ENCODE measurements around the gene SLC25A38.
"Not testable (repeated sequence)": the region's sequence is repeated elsewhere in the genome, so short reads cannot be mapped to it uniquely, and the experiment has no call there.

The SLC25A38 gene, protein sequence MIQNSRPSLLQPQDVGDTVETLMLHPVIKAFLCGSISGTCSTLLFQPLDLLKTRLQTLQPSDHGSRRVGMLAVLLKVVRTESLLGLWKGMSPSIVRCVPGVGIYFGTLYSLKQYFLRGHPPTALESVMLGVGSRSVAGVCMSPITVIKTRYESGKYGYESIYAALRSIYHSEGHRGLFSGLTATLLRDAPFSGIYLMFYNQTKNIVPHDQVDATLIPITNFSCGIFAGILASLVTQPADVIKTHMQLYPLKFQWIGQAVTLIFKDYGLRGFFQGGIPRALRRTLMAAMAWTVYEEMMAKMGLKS

DNA sequence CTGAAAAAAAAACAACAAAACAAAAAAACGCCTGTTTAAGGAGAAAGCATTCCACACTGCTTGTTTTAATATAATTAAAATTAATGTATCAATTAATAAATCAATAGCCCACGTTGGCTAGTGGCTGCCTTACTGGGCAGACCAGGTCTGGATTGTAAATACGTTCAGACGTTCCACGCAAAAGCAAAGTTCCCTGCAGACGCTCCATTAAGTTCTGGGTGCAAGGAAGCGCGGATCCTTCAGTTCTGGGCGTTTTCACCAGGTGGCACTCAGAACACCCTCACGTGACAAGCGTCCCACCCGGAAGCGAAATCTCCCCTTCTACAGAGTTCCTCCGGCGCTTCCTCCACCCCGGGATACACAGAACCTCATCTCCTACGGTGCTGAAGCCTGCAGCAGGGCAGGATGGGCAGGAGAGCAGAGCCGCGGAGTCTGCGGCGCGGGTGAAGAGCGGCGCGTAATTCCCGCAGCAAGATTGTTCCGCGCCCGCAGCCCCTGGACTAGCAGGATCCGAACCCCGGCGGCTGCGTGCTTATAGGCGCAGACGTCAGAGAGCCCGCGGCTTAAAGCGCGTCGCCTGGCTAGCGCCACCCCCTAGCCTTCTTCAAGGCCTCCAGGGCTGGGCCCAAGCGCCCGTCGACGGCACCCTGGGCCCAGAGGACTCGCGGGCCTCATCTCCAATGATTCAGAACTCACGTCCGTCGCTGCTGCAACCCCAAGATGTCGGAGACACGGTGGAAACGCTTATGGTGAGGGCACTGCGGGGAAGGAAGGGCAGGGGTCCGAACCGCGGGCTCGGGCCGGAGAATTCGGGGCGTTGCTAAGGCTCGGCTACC lies at the start of gene SLC25A38:
SLC25A38 (plus strand) TSS at position 326 of the 836 bp plus-strand sequence; CDS start at position 681, 355 bp downstream.
- no peak for DNase-seq

DNA sequence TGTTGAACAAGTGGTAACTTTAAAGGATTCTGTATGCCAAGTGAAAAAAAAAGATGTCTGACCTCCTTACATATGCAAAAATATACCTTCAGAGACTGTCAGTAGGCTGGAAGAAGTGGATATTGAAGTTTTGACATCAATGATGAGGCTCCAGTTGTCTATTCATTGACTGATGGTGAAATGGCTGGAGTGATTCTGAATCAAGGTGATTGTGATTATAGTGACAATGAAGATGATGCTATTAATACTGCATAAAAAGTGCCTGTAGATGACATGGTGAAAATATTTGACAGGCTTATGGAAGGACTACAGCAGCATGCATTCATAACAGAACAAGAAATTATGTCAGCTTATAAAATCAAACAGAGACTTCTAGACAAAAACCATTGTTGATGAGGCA lies 49.6 kb upstream of the SLC25A38 start:
- no peak for DNase-seq

DNA sequence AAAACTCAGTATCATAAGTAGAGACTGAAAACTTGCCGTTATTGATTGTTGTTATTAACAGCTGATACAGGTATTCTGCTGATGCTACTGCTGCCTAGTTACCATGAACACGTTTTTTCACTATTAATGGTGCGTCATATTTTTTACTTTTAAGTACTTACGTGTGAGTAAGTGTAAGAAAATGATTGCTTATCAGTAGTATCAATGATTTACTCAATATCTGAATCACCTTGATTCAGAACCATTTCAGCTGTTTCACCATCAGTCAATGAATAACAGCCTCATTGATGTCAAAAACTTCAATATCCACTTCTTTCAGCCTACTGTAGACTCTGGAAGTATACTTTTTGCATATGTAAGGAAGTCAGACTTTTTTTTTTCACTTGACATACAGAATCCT lies 49.0 kb upstream of the SLC25A38 start:
- DNase-seq, result no peak

DNA sequence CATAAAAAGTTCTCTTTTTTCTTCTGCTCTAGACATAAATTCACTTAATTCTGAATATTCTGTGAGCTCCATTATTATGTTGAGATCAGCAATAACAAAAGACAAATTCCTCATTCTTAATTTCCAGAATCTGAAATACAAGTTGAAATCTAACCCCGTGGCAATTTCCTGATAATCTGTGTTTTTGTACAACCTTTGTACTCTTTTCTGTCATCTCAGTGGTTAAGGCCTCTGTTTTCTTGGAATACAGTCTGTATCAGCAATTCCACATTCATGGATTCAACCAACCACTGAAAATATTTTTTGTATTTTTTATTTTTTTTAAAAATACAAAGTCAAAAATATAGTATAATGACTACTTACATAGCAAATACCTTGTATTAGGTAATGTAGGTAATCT lies 45.0 kb upstream of the SLC25A38 start:
- DNase-seq, result no peak

DNA sequence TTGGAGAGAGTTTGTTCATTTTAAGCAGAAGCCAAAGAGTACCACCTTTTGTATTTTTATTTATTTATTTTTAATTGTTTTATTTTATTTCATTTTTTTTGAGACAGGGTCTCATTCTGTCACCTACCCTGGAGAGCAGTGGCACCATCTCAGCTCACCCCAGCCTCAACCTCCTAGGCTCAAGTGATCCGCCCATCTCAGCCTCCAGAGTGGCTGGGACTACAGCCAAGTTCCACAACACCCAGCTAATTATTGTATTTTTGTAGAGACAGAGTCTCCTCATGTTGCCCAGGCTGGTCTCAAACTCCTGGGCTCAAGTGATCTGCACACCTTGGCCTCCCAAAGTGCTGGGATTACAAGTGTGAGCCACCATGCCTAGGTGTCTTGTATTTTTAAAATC lies 44.1 kb upstream of the SLC25A38 start:
- DNase-seq, result no peak

DNA sequence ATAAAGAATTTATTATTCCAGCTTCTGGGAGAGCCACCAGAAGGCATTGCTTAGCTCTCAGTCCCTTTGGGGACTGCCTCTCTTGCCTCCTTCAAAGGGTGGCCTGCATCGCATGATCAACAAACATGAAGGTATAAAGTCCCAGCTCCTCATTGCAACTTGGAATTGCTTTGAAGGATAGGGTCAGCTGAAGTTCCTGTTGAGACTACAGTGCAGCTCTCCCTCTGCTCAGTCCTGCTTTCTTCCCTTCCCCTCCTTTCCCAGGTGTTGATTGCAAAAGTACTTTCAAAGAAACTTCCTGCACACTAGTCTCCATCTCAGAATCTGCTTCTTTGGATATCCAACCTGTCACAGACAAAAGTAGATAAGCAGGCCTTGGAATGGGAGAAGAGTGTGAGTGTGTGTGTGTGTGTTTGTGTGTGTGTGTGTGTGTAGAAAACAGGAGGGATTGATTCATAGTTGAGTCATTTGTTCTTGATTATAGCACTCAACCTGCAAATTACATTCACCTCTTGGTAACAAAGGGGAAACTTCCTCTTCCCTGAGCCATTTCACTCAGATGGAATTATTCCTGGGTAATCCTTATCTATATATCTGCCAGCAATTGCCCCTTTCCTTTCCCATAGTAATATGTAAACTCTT lies 40.0 kb upstream of the SLC25A38 start:
- DNase-seq, result no peak

DNA sequence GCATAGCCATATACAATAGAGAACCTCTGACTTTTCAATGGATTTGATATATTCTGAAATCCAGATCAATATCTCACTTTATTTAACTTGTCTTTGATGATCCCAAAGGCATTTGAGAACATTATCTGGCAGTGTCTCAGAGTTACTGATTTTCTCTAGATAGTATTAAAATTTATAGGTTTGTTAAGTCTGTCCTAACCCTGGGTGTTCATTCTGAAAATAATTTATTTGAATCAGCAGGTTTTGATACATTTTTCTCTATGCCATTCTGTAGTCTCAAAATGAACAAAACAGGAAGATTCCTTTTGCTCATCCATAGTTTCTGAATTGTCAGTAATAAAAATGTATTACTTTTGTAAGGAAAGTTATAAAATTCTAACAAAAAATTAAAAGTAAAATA lies 39.4 kb upstream of the SLC25A38 start:
- no peak for DNase-seq

DNA sequence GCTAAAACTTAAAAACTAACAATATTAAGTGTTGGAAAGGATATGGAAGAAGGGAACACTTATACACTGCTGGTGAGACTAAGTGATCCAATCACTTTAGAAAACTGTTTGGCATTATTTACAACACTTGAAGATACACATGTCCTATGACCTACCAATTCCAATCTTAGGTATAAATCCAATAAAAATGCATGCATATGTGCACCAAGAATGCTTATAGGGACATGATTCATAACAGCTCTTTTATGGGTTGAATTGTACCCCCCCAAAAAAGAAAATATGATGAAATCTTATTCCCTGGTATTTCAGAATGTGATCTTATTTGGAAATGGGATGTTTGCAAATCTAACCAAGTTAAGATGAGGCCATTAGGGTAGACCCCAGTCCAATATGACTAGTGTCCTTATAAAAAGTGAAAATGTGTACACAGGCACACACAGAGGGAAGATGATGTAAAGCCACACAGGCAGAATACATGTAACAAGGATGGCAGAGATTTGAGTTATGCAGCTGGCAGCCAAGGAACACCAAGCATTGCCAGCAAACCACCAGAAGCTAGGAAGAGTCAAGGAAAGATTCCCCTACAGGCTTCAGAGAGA lies 38.3 kb upstream of the SLC25A38 start:
- DNase-seq, result no peak

DNA sequence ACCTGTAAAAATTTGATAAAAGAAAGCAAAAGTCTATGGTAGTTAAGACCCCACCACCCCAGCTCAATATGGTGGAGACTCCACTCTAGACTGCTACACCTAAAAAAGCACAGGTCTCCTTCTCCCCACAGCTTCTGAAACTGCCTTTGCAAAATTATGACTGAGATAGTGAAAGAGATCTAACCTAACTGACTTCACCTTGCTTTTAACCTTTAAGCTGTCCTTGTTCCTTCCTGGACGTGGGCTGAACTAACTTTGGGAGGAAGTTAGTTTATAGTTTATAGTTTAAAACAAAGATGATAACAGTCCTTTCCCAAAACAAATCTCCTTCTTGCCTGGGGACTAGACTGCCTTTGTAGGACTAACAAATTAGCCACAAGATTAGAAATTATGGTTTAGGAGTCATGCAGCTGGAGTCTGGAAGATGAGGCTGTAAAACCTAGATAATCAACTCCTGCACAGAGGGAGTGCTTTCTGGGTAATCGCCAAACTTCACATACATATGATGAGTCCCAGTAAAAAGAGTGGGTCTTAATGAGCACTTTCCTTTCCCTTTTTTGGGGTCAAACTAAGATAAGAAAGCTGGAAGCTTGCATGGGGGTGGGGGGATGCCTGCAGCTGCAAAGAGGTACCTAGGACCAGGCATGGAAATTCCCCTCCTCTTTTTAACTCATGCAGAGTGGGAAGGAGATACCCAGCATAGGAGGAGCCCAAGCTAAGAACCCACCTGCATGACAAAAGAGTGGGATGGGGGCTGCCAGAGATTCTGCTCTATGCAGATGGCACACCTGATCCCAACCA lies 36.2 kb upstream of the SLC25A38 start:
- no peak for DNase-seq

DNA sequence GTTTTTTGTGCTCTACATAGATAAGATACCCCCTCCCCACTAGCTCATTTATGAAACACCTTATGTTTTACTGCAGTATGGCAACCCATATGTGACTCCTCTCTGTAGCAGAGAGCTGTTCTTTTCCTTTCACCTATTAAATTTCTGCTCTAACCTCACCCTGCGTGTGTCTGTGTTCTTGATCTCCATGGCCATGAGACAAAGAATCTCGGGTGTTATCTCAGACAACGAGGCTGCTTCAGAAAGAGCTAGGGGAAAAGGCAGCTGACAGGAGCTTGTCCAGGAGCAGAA lies 35.6 kb upstream of the SLC25A38 start:
- DNase-seq, result no peak

DNA sequence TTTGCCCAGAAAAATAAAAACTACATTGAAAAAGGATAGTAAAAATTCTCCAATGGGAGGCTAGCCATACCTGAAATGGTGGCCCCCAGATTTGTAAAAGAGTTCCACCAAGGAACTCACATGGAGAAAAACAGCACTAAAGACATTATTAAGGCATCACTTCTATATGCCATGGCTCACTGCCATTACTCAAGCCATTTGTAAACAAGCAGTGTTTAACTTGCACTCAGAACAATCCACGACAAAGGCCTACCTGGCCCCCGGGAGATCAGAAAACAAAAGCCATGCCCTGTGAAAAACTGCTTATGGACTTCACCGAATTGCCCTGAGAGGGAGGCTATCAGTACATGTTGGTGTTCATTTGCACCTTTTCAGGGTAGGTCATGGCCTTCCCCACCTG lies 34.1 kb upstream of the SLC25A38 start:
- no peak for DNase-seq

DNA sequence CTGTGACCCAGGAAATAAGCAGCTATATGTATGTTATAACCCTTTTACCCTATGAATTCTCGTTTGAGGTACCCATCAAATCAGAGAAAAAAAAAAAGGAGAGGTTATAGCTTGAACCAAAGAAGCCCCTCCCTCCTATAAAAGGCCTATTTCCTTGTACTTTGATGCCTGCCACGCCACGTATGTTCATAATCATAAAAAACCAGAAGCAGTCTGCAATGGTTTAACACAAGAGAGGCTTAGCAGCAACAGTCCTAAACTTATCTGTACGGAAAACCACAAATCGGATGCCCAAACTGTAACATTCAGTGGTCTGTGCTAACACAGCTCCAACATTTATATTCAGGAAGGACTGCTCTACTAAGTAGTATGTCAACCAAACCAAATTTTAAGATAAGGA lies 32.5 kb upstream of the SLC25A38 start:
- DNase-seq, result no peak

DNA sequence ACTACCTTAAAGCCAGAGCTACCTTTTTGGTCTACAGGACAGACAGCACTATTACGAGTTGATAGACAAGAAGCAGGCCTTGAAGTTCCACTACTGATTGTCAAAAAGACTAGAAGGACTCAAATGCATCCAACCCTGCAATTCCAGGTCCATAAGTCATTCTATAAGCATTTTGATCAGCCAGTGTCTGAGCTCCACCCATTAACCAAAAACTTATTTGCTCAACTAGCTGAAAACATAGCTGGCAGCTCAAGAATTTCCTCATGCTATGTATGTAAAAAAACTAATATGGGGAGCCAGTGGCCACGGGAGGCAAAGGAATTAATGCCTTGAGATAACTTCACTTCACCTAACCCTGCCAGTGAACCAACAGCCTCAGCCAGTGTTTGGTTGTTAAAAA lies 32.0 kb upstream of the SLC25A38 start:
- not testable (repeated sequence) for DNase-seq

DNA sequence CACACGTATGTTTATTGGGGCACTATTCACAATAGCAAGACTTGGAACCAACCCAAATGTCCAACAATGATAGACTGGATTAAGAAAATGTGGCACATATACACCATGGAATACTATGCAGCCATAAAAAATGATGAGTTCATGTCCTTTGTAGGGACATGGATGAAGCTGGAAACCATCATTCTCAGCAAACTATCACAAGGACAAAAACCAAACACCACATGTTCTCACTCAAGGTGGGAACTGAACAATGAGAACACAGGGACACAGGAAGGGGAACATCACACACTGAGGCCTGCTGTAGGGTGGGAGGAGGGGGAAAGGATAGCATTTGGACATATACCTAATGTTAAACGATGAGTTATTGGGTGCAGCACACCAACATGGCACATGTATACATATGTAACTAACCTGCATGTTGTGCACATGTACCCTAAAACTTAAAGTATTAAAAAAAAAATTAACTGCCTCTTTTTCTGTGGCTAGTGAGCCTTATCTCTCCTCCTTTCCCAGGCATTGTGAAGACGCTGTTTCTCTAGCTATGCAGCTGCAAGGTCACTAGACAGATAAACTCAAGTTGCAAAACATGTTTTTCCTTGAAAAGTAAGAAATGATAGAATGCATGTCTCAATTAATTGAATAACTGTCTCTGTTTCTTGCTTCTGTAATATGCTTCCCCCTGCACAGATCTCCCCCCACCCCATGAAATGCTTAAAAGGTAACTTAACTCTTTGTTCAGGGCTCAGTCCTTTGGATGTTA lies 29.8 kb upstream of the SLC25A38 start:
- not testable (repeated sequence) for DNase-seq

DNA sequence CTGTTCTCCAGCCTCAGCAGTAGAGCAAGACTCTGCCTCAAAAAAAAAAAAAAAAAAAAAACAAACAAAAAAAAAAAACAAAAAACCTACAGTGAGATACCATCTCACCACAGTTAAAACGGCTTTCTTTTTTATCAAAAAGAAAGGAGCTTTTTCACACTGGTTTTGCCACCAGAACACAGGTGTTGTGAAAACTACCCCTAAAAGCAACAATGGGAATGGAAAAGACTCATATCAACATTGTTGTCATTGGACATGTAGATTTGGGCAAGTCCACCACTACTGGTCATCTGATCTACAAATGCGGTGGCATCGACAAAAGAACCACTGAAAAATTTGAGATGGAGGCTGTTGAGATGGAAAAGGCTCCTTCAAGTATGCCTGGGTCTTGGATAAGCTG lies 24.8 kb upstream of the SLC25A38 start:
- no peak for DNase-seq

DNA sequence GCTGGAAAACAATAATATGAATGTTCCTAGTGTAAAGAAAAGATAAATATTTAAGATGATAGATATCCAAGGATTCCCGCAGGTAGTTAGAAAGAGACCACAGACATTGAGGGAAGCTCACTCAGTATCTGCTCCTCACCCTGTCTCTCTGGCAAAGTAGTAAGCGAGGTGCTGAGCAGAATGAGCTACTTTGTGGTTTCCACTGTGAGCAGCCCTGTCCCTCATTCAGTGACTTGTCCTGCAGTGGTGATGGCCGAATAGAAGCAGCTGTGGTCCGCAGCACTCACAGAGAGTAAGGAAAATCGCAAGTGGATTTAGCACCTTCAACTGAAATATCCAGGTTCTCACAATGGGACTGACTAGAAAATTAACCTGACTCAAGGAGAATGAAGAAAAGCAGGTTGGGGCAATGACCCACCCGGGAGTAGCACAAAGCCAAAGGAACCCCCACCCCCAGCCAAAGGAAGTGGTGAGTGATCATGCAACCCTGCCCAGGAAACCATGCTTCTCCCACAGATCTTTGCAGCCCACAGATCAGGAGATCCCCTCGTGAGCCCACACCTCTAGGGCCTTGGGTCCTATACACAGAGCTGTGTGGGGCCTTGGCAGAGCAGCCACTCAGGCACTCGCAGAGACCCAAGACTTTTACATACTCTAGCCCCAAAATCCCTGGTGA lies 21.8 kb upstream of the SLC25A38 start:
- no peak for DNase-seq

DNA sequence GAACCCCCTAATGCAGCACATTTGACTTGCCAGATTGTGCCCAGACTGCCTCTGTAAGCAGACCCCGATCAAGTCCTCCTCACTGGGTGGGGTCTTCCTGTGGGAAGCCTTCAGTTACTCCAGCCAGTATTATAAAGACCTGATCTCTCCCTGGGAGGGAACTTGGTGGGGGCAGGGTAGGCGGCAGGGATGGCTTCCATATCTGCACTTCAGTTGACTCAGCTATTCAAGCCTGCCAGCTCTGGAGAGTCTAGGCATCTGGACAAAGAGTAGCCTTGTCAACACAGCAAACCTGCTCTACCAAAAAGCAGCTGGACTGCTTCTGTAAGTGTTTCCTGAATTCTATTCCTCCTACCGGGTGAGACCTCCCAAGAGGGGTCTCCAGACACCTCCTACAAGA lies 21.0 kb upstream of the SLC25A38 start:
- no peak for DNase-seq

DNA sequence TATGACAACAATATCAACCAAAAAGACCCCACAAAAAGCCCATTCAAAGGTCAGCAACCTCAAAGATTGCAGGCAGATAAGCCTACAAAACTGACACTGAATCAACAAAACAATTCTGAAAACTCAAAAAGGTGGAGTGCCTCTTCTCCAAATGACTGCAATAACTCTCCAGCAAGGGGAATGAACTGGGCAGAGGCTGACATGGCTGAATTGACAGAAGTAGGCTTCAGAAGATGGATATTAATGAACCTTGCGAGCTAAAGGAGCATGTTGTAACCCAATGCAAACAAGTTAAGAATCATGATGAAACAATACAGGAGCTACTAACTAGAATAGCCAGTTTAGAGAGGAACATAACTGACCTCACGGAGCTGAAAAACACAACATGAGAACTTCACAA lies 20.4 kb upstream of the SLC25A38 start:
- DNase-seq, result no peak

DNA sequence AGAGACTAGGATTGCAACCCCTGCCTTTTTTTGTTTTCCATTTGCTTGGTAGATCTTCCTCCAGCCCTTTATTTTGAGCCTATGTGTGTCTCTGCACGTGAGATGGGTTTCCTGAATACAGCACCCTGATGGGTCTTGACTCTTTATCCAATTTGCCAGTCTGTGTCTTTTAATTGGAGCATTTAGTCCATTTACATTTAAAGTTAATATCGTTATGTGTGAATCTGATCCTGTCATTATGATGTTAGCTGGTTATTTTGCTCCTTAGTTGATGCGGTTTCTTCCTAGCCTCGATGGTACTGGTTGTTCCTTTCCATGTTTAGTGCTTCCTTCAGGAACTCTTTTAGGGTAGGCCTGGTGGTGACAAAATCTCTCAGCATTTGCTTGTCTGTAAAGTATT lies 12.7 kb upstream of the SLC25A38 start:
- DNase-seq, result not testable (repeated sequence)

DNA sequence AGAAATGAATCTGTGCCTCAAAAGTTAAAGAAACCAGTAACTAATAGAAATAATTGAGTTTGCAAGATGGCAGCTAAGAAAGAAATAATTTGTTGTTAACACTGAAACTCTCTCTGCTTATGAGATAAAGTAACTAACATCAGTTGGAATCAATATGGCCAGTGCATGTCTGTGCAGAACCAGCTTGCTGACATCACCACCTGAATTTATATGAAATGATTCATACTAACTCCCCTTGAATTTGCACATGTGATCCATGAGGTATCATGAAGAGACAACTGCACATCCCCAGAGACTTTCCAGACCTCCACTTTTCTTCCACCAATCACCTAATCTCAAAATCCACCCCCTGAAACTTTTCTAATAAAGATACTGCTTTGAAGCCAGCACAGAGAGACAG lies 10.3 kb upstream of the SLC25A38 start:
- DNase-seq, result no peak

DNA sequence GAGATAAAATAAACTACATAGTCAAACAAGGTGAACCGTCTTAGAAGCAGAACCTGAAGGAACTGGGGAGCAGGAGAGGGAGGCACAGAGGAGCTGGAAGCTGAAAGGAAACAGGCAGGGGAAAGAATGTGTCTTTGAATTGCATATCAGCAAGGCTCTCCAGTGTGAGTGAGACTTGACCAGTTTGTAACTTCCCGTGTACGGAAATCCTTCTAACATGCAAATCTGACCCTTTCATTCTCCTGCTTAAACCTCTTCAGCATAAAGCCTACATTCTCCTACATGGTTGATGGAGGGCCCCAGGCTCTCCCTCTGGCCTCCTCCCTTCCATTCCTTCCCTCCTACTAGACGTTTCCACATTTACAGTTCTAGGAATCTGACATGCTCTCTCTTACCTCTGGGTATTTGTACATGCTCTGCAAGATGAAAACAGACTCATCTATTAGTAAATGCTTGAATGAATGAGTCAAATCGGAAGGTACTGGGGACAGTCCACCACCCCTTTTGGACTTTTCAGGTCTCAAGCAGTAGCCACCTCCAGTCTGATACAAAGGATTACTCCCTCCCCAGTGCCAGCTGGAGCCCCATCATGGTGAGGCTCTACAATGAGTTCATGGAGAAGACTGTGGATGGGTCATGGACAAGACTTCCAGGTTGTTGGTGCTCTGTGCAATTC lies 6.1 kb upstream of the SLC25A38 start:
- no peak for DNase-seq
